Frontal cortex (tissue), 4 donors: ENCODE measurements around the gene FIG4. TPM values are rescaled to one million over a fixed set of nuclear protein-coding genes. Genes with fewer than 3 reads are reported as not detected.
A peak's percentile ranks its signal among the peaks of the same experiment; 100 is the strongest.
"Not testable (repeated sequence)": the region's sequence is repeated elsewhere in the genome, so short reads cannot be mapped to it uniquely, and the experiment has no call there.

Experiments used
- DNase-seq, 2 donors: peaks; one replicate each; pipeline ENCODE4 v3.0.0; 2012; ENCODE audit warnings: low spot score in 2 of 2
- FAIRE-seq: peaks from 2 replicates; lab custom pipeline; 2012; peaks lifted over from hg19 to GRCh38; lab: Jason Lieb, UNC
- total RNA-seq: library from RNA; depleted of rRNA; stranded (reverse); fragments of >200 nt; gene quantifications from one replicate; pipeline ENCODE4 v1.2.3, GENCODE V29; 2014
- donor health status: control.
- donor health status: control.
- donor health status: control.

The FIG4 gene
- total RNA-seq = 67.7 TPM

DNA sequence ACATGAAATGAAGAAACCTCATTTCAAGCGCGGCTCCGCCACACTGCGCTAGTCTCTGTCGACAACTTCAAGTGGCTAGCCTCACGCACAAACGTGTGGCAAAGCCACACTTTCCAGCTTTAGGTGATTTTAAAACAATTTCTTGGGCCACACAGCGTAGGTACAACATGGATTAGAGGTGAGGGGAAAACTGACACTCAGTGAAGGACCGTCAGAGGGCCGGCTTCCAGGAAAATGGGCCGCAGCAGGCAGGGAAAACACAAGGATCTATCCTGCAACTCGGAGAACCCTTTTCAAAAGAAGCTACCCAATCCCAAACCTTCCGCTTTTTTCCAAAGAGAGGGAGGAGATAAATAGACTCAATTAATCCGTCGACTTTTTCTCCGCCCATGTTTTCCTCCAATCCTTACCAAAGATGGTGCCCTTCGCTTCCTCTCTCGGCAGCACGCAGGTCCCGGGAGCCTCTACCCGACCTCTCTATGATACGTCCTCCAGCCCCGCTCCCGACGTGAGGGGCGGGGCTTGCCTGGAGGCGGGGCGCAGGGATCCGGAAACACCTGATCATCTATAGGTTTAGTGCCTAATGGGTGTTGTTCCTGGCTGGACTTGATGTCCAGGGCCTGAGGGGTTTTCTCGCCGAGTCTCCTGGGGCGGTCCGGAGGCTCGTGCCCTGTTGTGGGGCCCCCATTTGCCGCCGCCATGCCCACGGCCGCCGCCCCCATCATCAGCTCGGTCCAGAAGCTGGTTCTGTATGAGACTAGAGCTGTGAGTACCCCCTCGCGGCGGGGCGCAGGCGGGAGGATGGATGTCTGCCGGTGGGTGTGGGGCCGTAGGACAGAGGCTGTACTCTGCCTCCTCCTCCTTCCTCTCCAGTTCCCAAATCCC, at the start of gene FIG4, which contains the start of gene AK9:
FIG4 (plus strand) TSS at position 560 of the 885 bp plus-strand sequence; CDS start at position 700, 140 bp downstream.
AK9 (minus strand) TSS at position 466 of the 885 bp plus-strand sequence. CDS start 15,457 bp downstream, outside the sequence.
- DNase-seq (peak; percentile 80 to 83), FAIRE-seq (peak; percentile 73)

GRCh38 chr6:109644131-109644530, 47.0 kb upstream of the FIG4 start:
- FAIRE-seq (no peak), DNase-seq (no peak)

DNA sequence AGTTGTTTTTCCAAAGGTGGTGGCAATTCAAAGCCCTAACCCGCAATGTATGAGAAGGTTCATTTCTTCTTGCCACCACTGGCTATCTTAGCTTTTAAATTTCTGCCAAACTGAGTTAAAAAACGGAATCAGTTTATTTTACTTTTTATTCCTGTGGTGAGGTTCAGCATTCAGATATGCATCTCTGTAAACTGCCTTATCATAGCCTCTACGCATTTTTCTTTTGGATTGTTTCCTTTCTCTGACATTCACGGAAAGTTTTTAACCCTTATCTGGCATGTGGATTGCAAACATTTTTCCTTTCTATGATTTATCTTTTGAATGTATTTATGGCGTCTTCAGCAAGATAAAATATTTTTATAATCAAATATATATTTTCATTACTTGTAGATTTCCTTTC, 37.8 kb upstream of the FIG4 start:
- DNase-seq (no peak), FAIRE-seq (no peak)

DNA sequence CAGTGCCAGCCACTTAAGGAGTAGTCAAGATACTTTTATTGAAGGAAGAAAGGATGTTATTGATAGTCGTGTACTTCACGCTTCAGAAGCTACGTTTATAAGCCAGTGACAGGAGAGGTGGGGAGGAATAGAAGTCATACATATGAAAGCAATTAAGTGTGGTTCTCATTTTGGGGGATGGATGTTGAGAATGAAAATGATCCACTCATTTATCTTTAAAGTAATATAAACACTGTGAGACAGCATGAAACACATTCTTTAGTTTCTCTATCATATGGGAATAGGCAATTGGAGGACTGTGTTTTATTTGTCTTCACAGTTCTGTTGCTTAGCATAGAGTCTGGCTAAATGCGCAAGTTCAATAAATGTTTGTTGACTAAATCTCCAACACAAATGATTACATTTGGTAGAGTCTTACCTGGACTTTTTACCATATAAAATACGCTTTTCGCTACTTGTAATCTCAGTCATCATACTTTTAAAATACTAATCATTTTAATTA, 35.3 kb upstream of the FIG4 start:
- DNase-seq (no peak), FAIRE-seq (no peak)

GRCh38 chr6:109660526-109661320, 30.4 kb upstream of the FIG4 start:
- DNase-seq (no peak), FAIRE-seq (no peak)

DNA sequence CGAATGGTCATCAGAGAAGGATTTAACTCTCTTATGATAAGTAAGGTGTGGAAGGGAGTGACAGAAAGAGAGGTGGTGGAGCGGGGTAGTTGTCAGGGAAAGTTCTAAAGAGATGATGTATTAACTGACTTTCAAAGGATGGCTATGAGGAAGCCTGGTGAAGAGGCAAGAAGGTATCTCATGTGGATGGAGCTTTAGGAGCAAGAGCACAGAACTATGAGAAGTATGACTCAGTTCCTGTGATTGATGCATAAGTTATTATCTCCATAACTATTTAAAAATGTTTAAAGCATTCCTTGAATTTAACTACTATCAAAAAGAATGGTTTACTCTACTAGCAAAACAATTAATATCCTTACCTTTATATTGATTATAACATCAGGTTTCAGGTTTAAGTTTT, 28.9 kb upstream of the FIG4 start:
- no peak for FAIRE-seq
- DNase-seq = no peak

- no peak for DNase-seq
- FAIRE-seq = no peak
These were observed 21.3 kb upstream of the FIG4 start for GRCh38 chr6:109669811-109670210.

GRCh38 chr6:109671733-109672132, 19.4 kb upstream of the FIG4 start:
- no peak for DNase-seq
- FAIRE-seq = no peak

- FAIRE-seq (no peak), DNase-seq (no peak)
These were observed 18.9 kb upstream of the FIG4 start for GRCh38 chr6:109672175-109672574.

GRCh38 chr6:109672839-109673238, 18.3 kb upstream of the FIG4 start:
- no peak for DNase-seq
- no peak for FAIRE-seq

DNA sequence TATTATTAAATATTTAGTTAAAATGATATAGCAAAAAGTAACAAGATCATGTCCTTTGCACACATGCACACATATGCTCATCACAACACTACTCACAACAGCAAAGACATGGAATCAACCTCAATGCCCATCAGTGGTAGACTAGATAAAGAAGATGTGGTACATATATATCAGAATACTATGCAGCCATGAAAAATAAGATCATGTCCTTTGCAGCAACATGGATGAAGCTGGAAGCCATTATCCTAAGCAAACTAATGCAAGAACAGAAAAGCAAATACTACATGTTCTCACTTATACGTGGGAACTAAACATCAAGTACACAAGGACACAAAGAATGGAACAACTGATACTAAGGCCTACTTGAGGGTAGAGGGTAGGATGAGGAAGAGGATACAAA, 14.4 kb upstream of the FIG4 start:
- DNase-seq (no peak), FAIRE-seq (no peak)

- DNase-seq = no peak
- no peak for FAIRE-seq
These were observed 12.9 kb upstream of the FIG4 start for GRCh38 chr6:109678240-109678639.

DNA sequence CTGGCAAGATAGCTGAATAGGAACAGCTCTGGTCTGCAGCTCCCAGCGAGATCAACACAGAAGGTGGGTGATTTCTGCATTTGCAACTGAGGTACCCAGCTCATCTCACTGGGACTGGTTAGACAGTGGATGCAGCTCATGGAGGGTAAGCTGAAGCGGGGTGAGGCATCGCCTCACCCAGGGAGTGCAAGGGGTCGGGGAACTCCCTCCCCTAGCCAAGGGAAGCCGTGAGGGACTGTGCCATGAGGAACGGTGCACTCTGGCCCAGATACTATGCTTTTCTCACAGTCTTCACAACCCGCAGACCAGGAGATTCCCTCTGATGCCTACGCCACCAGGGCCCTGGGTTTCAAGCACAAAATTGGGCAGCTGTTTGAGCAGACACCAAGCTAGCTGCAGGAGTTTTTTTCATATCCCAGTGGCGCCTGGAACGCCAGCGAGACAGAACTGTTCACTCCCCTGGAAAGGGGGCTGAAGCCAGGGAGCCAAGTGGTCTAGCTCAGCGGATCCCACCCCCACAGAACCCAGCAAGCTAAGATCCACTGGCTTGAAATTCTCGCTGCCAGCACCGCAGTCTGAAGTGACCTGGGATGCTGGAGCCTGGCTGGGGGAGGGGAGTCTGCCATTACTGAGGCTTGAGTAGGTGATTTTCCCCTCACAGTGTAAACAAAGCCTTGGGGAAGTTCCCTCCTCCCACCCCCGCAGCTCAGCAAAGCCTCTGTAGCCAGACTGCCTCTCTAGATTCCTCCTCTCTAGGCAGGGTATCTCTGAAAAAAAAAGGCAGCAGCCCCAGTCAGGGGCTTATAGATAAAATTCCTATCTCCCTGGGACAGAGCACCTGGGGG, 12.2 kb upstream of the FIG4 start:
- DNase-seq, FAIRE-seq: not testable (repeated sequence)

GRCh38 chr6:109686566-109687265, 4.4 kb upstream of the FIG4 start:
- no peak for FAIRE-seq
- DNase-seq = peak in 1 of 2 donors; percentile 8

DNA sequence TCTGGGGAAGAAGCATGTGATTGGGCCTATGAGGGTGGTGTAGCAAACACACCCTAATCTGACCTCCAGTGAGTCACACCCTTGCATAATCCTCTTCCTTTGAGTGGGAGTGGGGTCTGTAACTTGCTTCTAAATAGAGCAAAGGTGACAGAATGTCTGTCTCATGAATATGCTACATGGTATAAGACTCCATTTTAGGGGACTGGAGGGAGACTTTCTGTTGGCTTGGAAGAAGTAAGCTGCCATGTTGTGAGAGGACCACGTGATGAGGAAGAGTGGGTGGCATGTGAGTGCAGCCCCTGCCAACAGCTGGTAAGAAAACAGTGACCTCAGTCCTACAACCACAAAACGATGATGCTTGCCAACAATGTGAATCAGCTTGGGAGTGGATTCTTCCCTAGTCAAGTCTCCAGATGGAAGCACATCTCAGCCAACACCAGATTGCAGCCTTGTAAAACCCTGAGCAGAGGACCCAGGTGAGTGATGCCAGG, 3.8 kb upstream of the FIG4 start:
- FAIRE-seq = no peak

GRCh38 chr6:109690373-109690736, 741 bp upstream of the FIG4 start:
- FAIRE-seq (no peak), DNase-seq (peak in 1 of 2 donors; percentile 31)

More for the DNA sequence above, 3.8 kb upstream of the FIG4 start:
- no peak for DNase-seq

GRCh38 chr6:109693111-109693510, 2.0 kb downstream of the FIG4 start:
- FAIRE-seq = no peak

GRCh38 chr6:109695468-109695867, 4.4 kb downstream of the FIG4 start:
- DNase-seq (no peak), FAIRE-seq (no peak)

More at GRCh38 chr6:109693111-109693510, 2.0 kb downstream of the FIG4 start:
- DNase-seq = no peak

GRCh38 chr6:109696355-109696754, 5.3 kb downstream of the FIG4 start:
- FAIRE-seq (no peak), DNase-seq (no peak)
